GM23248 (cell line): Measurements from ENCODE around the gene DENND5B.

Experiments used
- EZH2 ChIP-seq: fragments of 200-600 bp; sonication (generic); IDR thresholded peaks from 2 replicates; pipeline ENCODE4 v1.6.1; 2018; ENCODE audit warnings: antibody characterized with exemption, mild to moderate bottlenecking; ENCODE audit not compliant: insufficient read depth, poor library complexity, severe bottlenecking
- EZH2phosphoT487 ChIP-seq: fragments of 200-600 bp; sonication (generic); IDR thresholded peaks from 2 replicates; pipeline ENCODE4 v1.6.1; 2018; ENCODE audit warnings: antibody characterized with exemption, moderate library complexity, mild to moderate bottlenecking, low read depth; ENCODE audit not compliant: insufficient read depth

DNA sequence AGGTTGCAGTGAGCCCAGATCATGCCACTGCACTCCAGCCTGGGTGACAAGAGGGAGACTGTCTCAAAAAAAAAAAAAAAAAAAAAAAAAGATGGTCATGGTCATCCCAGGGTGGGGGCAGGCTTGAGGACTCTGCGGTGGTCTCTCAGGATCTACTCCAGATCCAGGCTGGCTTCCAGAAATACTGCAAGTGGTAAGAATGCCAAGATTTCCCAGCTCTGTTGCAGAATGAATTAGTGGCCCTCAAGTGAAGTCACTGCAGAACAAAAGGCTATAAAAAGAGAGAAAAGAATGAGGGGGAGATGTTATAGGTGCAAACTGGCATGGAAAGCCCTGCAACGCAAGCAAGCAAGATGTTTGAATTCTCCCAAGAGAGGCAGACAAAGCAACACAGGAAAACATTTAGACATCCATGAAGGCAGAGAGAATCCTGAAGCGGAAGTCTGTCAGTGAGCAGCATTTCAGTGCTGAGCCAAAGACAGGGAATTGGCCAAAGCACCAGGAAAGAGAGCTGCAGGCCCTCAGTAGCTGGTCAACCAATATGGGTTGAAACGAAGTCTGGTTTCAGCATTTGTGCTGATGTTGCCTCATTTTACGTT lies 36.6 kb upstream of the DENND5B start:
- TF ChIP-seq EZH2 (no peak), EZH2phosphoT487 (no peak)
